HAP-1 (cell line): ENCODE data around the gene TRIM71.

ENCODE experiments used
- DNase-seq, 2 experiments: peaks; one replicate each; pipeline ENCODE4 v3.0.0-alpha.2; 2016 to 2020; ENCODE audit warnings: low spot score in 2 of 2
- H3K27me3 ChIP-seq: fragments of 250-450 bp; sonication (Bioruptor Pico); 2 replicates; pipeline ENCODE4 v1.5.1; 2020; ENCODE audit warnings: low read depth, mild to moderate bottlenecking, moderate library complexity
- H3K36me3 ChIP-seq: fragments of 250-450 bp; sonication (Bioruptor Pico); replicated peaks from 2 replicates; pipeline ENCODE4 v1.5.1; 2020; ENCODE audit warnings: mild to moderate bottlenecking
- H3K4me1 ChIP-seq: fragments of 250-450 bp; sonication (Bioruptor Pico); 2 replicates; pipeline ENCODE4 v1.5.1; 2020; ENCODE audit warnings: mild to moderate bottlenecking
- H3K4me3 ChIP-seq: fragments of 250-450 bp; sonication (Bioruptor Pico); 2 replicates; pipeline ENCODE4 v1.5.1; 2020; ENCODE audit warnings: mild to moderate bottlenecking, moderate library complexity
- H3K9me3 ChIP-seq: fragments of 250-450 bp; sonication (Bioruptor Pico); 2 replicates; pipeline ENCODE4 v1.5.1; 2020; ENCODE audit warnings: mild to moderate bottlenecking, moderate library complexity
- in situ Hi-C: fragments of 300-500 bp; cut with MboI; formaldehyde crosslinking; loops from 3 replicates; pipeline ENCODE4 v1.14.3; 2020; ENCODE audit warnings: low sequenced_read_pairs, inconsistent platforms, mixed read lengths

The TRIM71 gene

DNA sequence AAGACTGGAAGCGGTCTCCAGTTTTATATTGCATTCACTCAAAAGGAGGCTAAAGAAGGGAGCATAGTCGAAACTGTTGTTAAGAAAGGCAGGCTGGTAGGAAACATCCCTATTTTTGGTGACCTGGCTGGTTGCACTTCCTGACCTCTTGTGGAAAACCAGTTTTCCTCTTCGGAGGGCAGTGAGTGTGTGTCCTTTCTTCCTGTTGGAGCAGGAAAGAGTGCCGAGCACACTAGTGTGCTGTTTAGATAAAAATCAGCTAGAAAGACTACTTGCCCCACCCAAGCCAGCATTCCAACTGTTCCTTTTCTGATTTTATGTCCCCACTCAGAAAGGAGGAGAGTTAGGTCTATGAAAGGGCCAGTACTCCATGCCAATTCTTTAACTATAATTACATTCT lies 68.5 kb downstream of the TRIM71 start:
- peaks cover 50% of the 10 kb centered on the region for H3K36me3 ChIP-seq
- in situ Hi-C loops, result no loop called here
- no peak overlapping the region for H3K4me3 ChIP-seq
- H3K27me3 ChIP-seq, result no peaks in the 10 kb centered on the region
- no peaks in the 10 kb centered on the region for H3K4me1 ChIP-seq
- DNase-seq, result no peak
- H3K9me3 ChIP-seq, result no peaks in the 10 kb centered on the region

GRCh38 chr3:32886911-32887310 lies 69.1 kb downstream of the TRIM71 start:
- H3K27me3 ChIP-seq, result no peaks in the 10 kb centered on the region
- H3K4me3 ChIP-seq, result no peak overlapping the region
- in situ Hi-C loops, result no loop called here
- H3K4me1 ChIP-seq, result no peaks in the 10 kb centered on the region
- no peaks in the 10 kb centered on the region for H3K9me3 ChIP-seq
- peaks cover 53% of the 10 kb centered on the region for H3K36me3 ChIP-seq
- no peak for DNase-seq

- Histone ChIP-seq H3K4me3 (no peak overlapping the region), H3K4me1 (no peaks in the 10 kb centered on the region), H3K36me3 (peaks cover 49% of the 10 kb centered on the region), H3K9me3 (no peaks in the 10 kb centered on the region), H3K27me3 (no peaks in the 10 kb centered on the region)
- in situ Hi-C loops, result no loop called here
- no peak for DNase-seq
These were observed 70.9 kb downstream of the TRIM71 start for GRCh38 chr3:32888739-32889138.

- in situ Hi-C loops, result no loop called here
- no peaks in the 10 kb centered on the region for H3K4me1 ChIP-seq
- peaks cover 46% of the 10 kb centered on the region for H3K36me3 ChIP-seq
- H3K27me3 ChIP-seq, result no peaks in the 10 kb centered on the region
- no peaks in the 10 kb centered on the region for H3K9me3 ChIP-seq
- no peak for DNase-seq
- H3K4me3 ChIP-seq, result no peak overlapping the region
These were observed 72.9 kb downstream of the TRIM71 start for GRCh38 chr3:32890420-32891276.

DNA sequence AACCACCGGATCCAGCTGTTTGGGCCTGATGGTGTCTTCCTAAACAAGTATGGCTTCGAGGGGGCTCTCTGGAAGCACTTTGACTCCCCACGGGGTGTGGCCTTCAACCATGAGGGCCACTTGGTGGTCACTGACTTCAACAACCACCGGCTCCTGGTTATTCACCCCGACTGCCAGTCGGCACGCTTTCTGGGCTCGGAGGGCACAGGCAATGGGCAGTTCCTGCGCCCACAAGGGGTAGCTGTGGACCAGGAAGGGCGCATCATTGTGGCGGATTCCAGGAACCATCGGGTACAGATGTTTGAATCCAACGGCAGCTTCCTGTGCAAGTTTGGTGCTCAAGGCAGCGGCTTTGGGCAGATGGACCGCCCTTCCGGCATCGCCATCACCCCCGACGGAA lies 73.6 kb downstream of the TRIM71 start:
- no peaks in the 10 kb centered on the region for H3K27me3 ChIP-seq
- no peaks in the 10 kb centered on the region for H3K4me1 ChIP-seq
- H3K36me3 ChIP-seq, result peaks cover 39% of the 10 kb centered on the region
- DNase-seq, result no peak
- H3K4me3 ChIP-seq, result no peak overlapping the region
- H3K9me3 ChIP-seq, result no peaks in the 10 kb centered on the region
- in situ Hi-C loops, result no loop called here

- Histone ChIP-seq H3K4me3 (no peak overlapping the region), H3K27me3 (no peaks in the 10 kb centered on the region), H3K4me1 (no peaks in the 10 kb centered on the region), H3K9me3 (no peaks in the 10 kb centered on the region), H3K36me3 (peaks cover 30% of the 10 kb centered on the region)
- in situ Hi-C loops, result no loop called here
- no peak for DNase-seq
These were observed 75.1 kb downstream of the TRIM71 start for GRCh38 chr3:32892625-32893598.

- Histone ChIP-seq H3K9me3 (no peaks in the 10 kb centered on the region), H3K36me3 (peaks cover 24% of the 10 kb centered on the region), H3K27me3 (no peaks in the 10 kb centered on the region), H3K4me1 (no peaks in the 10 kb centered on the region), H3K4me3 (no peak overlapping the region)
- DNase-seq, result no peak
- in situ Hi-C loops, result no loop called here
These were observed 77.2 kb downstream of the TRIM71 start for GRCh38 chr3:32894977-32895376.

- in situ Hi-C loops, result no loop called here
- no peak for DNase-seq
- no peaks in the 10 kb centered on the region for H3K27me3 ChIP-seq
- no peaks in the 10 kb centered on the region for H3K9me3 ChIP-seq
- H3K4me3 ChIP-seq, result no peak overlapping the region
- peaks cover under 1% of the 10 kb centered on the region; the same call in 1 of the 2 replicates for H3K4me1 ChIP-seq
- peaks cover 16% of the 10 kb centered on the region for H3K36me3 ChIP-seq
These were observed 77.9 kb downstream of the TRIM71 start for GRCh38 chr3:32895701-32896100.

- no peak for DNase-seq
- H3K4me1 ChIP-seq, result peaks cover 4% of the 10 kb centered on the region
- no peak overlapping the region for H3K4me3 ChIP-seq
- H3K9me3 ChIP-seq, result no peaks in the 10 kb centered on the region
- H3K36me3 ChIP-seq, result peaks cover 12% of the 10 kb centered on the region
- in situ Hi-C loops, result no loop called here
- H3K27me3 ChIP-seq, result no peaks in the 10 kb centered on the region
These were observed 78.3 kb downstream of the TRIM71 start for GRCh38 chr3:32896143-32896542.

DNA sequence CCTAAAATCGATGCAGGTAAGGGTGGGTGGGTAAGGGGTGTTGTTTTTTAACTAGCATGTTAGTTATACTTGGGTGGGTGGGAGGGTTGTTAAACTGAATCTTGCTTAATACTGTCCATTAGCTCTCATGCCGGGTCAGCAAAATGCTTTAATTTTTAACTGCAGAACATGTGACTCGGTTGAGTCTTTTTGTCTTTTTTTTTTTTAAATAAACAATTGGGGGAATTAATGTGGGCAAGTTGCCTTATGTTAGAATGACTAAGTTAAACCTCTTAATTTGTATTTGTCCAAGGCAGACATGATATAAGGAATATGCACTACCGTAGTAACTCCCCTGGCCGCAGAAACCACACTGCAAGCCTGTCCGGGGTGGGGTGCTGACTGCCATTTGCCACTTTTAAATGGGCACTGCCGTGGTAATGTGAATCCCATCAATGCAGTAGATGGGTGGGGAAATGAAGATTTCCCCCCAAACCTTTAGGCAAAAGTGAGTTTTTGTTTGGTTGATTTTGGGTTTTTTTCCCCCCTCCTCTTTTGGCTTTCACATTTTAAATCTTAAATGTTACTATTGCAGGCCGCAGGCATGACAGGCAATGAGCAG lies 79.3 kb downstream of the TRIM71 start:
- Histone ChIP-seq H3K27me3 (no peaks in the 10 kb centered on the region), H3K4me1 (peaks cover 9% of the 10 kb centered on the region), H3K36me3 (peaks cover 8% of the 10 kb centered on the region), H3K9me3 (no peaks in the 10 kb centered on the region), H3K4me3 (no peak overlapping the region)
- in situ Hi-C loops, result no loop called here
- DNase-seq, result no peak

GRCh38 chr3:32897981-32898623 lies 80.3 kb downstream of the TRIM71 start:
- Histone ChIP-seq H3K36me3 (peaks cover 3% of the 10 kb centered on the region), H3K4me1 (peaks cover 9% of the 10 kb centered on the region), H3K9me3 (no peaks in the 10 kb centered on the region), H3K27me3 (no peaks in the 10 kb centered on the region), H3K4me3 (no peak overlapping the region)
- in situ Hi-C loops, result no loop called here
- DNase-seq, result no peak

DNA sequence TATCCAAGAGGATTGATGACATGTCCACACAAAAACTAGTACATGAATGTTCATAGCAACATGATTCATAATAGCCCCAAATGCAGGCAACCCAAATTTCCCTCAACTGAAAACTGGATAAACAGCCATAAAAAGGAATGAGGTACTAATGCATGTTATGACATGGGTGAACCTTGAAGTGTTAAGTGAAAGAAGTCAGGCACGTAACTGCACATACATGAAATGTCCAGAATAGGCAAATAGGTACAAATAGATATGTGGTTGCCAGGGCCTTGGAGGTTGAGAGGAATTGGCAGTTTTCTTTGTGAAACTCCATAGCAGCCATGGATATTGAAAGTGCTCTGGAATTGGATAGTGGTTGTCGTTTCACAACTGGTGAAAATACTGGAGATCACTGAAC lies 81.5 kb downstream of the TRIM71 start:
- Histone ChIP-seq H3K36me3 (peaks cover 3% of the 10 kb centered on the region), H3K9me3 (no peaks in the 10 kb centered on the region), H3K27me3 (no peaks in the 10 kb centered on the region), H3K4me1 (peaks cover 9% of the 10 kb centered on the region), H3K4me3 (no peak overlapping the region)
- DNase-seq, result no peak
- in situ Hi-C loops, result no loop called here
